ENCODE measurements around the gene TMCC1.
A peak's percentile ranks its signal among the peaks of the same experiment; 100 is the strongest.
"Not testable (repeated sequence)": the region's sequence is repeated elsewhere in the genome, so short reads cannot be mapped to it uniquely, and the experiment has no call there.

TMCC1 gene

DNA sequence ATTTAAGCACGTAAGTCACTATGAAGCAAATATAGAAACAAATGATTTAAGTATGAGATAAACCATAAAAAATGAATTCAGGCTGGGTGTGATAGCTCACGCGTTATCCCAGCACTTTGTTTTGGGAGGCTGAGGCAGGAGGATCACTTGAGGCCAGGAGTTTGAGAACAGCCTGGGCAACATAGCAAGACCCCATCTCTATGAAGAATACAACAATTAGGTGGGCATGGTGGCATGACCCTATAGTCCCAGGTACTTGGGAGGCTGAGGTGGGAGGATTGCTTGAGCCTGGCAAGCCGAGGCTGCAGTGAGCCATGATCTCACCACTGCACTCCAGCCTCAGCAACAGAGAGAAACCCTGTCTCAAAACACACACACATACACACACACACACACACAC lies 34.2 kb downstream of the TMCC1 start:
- no peak overlapping the region for H3K4me3 ChIP-seq (ENCODE audit: control insufficient read depth, low read depth, low read length)
- TF ChIP-seq, protein P1, sequence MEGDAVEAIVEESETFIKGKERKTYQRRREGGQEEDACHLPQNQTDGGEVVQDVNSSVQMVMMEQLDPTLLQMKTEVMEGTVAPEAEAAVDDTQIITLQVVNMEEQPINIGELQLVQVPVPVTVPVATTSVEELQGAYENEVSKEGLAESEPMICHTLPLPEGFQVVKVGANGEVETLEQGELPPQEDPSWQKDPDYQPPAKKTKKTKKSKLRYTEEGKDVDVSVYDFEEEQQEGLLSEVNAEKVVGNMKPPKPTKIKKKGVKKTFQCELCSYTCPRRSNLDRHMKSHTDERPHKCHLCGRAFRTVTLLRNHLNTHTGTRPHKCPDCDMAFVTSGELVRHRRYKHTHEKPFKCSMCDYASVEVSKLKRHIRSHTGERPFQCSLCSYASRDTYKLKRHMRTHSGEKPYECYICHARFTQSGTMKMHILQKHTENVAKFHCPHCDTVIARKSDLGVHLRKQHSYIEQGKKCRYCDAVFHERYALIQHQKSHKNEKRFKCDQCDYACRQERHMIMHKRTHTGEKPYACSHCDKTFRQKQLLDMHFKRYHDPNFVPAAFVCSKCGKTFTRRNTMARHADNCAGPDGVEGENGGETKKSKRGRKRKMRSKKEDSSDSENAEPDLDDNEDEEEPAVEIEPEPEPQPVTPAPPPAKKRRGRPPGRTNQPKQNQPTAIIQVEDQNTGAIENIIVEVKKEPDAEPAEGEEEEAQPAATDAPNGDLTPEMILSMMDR (IDR thresholded peaks at IDR 0.05; ENCODE audit: control insufficient read depth, insufficient read depth, low read depth, low read length, missing control alignments) = no peak
- no peak for DNase-seq (ENCODE audit: low read depth)

DNA sequence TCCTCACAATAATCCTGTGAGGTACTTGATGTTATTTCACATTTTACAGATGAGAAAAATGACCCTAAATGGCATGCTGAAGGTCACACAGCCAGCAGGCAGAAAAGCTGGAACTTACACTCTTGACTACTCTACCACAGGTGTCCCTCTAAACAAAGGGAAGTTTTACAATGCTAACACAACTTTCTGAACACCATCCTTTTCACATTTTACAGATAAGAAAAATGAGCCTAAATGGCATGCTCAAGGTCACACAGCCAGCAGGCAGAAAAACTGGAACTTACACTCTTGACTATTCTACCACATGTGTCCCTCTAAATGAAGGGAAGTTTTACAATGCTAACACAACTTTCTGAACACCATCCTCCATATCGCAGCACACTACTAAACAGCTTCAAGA lies 35.6 kb downstream of the TMCC1 start:
- no peak for DNase-seq (ENCODE audit: low read depth)
- TF ChIP-seq, protein P1 (IDR thresholded peaks at IDR 0.05; ENCODE audit: control insufficient read depth, insufficient read depth, low read depth, low read length, missing control alignments) = no peak
- H3K4me3 ChIP-seq (ENCODE audit: control insufficient read depth, low read depth, low read length) = no peak overlapping the region

DNA sequence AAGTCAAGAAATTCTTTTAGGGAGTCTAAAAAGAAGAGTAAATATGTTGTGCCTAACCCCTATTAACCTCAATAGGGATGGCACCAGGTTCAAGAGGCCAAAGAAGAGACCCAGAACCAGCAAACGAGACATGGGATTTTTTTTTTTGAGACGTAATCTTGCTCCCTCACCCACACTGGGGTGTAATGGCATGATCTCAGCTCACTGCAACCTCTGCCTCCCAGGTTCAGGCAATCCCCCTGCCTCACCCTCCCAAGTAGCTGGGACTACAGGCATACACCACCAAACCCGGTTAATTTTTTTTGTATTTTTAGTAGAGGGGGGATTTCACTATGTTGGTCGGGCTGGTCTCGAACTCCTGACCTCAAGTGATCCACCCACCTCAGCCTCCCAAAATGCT lies 36.7 kb downstream of the TMCC1 start:
- H3K4me3 ChIP-seq (ENCODE audit: control insufficient read depth, low read depth, low read length); DNase-seq (ENCODE audit: low read depth): not testable (repeated sequence)

DNA sequence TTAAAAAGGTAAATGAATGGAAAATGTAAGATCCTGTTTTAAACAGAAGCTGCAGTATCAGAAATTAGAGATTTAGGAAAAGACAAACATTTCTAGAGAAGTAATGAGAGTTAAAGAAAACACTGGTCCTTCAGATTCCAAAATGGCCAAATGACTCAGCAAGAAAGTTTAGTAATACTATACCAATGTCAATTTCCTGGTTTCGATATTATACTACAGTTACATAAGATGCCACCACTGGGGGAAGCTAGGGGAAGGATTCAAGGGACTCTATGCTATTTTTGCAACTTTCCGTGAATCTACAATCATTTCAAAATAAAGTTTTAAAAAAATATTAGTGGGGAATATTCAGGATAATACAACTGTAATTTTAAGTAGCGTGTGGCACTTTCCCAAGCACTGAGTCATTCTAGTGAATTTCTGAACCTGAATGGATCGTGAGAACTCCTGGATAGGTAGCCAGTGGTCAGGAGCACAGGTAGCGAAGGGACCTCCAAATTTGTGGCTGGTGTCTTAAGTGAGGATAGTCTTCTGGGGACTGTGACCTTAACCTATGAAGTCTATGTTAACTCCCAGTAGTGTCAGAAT lies 37.6 kb downstream of the TMCC1 start:
- TF ChIP-seq, protein P1 (IDR thresholded peaks at IDR 0.05; ENCODE audit: control insufficient read depth, insufficient read depth, low read depth, low read length, missing control alignments) = no peak
- H3K4me3 ChIP-seq (ENCODE audit: control insufficient read depth, low read depth, low read length) = no peak overlapping the region
- DNase-seq (ENCODE audit: low read depth) = peak; percentile 25

DNA sequence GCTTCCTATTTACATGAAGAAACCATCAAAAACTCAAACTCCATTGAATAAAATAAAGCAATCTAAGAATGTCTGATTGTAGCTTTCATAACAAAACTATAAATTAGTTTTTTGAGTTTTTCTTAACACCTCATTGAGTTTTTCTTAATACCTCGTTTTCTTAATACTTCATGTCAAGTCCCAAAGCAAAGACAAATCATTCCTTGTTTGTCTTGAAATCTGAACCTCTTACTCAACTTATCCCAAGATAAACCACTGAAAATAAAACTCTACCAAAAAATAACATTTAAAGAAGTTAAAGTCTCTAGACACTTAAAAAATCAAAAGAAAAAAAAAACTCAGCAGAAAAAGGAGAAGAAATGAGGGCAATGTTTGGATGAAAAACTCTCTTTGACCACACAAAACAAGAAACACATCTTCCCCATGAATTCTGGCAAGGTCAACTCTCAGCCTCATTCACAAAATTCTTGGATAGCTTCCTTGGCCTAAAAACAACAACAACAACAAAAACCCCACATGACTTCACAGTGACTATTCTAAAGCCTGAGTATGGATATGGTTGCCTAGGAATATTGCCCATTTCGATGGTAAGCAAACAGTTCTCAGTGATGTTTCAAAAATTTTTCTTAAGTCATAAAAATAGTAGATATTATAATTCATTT lies 38.2 kb downstream of the TMCC1 start:
- no peak overlapping the region for H3K4me3 ChIP-seq (ENCODE audit: control insufficient read depth, low read depth, low read length)
- no peak for DNase-seq (ENCODE audit: low read depth)
- TF ChIP-seq, protein P1 (IDR thresholded peaks at IDR 0.05; ENCODE audit: control insufficient read depth, insufficient read depth, low read depth, low read length, missing control alignments) = no peak

DNA sequence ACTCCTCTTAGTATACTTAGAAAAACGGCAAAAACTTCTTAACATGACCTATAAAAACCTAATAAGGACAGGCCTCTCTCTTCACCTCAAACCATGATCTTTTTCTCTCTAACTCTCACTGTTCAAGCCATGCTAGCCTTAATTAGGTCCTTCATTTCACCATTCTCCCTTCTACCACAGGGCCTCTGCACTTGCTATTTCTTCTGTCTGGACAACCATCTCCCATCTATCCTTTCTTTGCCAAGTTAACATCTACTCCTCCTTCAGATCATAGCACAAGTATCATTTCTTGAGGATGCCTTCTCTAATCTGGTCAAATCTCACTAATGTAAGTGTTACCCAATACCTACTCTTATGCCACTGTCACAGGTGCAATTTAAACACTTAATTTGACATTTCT lies 39.1 kb downstream of the TMCC1 start:
- DNase-seq (ENCODE audit: low read depth) = no peak
- H3K4me3 ChIP-seq (ENCODE audit: control insufficient read depth, low read depth, low read length) = no peak overlapping the region
- TF ChIP-seq, protein P1 (IDR thresholded peaks at IDR 0.05; ENCODE audit: control insufficient read depth, insufficient read depth, low read depth, low read length, missing control alignments) = no peak

DNA sequence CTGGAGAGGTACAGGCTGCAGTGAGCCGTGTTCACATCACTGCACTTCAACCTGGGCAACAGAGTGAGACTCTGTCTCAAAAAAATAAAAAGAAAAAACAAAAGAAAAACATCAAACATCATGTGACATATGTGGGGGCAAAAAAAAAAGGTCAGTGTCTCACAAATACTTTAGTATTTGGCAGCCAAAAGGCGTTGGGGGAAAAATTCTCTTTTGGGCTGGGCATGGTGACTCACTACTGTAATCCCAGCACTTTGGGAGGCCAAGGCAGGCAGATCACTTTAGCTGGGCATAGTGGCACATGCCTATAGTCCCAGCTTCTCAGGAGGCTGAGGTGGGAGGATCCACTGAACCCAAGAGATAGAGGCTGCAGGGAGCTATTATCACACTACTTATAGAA lies 47.6 kb downstream of the TMCC1 start:
- TF ChIP-seq, protein P1 (IDR thresholded peaks at IDR 0.05; ENCODE audit: control insufficient read depth, insufficient read depth, low read depth, low read length, missing control alignments) = no peak
- no peak for DNase-seq (ENCODE audit: low read depth)
- no peak overlapping the region for H3K4me3 ChIP-seq (ENCODE audit: control insufficient read depth, low read depth, low read length)

Data from AG09309 (cell line).